Measurements from ENCODE around the gene DDX25. TPM values are rescaled to one million over a fixed set of nuclear protein-coding genes. Genes with fewer than 3 reads are reported as not detected.

The DDX25 gene
- total RNA-seq, 2 donors from 2014 or later: 9.5 TPM; not detected in 1

DNA sequence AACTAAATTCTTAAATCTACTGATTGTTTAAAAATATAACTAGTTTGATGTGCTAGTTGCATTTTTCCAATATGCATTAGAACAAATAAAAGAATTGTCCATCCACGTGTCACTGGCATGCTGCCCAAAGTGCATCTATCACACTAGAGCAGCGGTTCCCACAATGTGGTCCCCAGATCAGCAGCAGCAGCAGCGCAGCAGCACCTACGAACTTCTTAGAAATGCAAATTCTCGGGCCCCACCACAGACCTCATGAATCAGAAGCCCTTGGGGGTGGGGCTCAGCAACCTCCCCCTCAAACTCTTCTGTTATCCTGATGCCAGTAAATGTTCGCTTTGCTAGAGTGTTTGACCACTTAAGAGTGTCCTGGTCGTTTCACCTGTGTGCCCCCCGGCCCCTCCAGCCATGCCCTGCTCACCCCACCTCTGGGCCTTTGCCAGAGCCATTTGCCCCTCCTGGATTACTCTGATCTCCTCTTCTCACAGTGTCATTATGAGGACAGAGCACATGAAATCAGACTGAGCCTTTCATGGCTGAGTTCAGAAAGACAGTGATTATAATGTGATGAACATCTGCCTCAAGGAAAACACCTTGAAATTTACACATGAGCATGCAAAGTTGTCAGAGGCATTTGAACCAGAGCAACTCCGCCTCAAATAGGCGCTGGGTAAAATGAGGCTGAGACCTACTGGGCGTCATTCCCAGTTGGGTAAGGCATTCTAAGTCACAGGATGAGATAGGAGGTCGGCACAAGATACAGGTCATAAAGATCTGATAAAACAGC lies 28.9 kb downstream of the DDX25 start:
- Histone ChIP-seq H3K9me3 (no peaks in the 10 kb centered on the region), H3K27ac (no peak overlapping the region), H3K4me1 (replicated peaks) (no peaks in the 10 kb centered on the region), H3K36me3 (no peaks in the 10 kb centered on the region), H3K27me3 (replicated peaks; ENCODE audit: insufficient read depth) (no peaks in the 10 kb centered on the region), H3K4me3 (no peak overlapping the region)
- intact Hi-C loops (cut with DNase I): no loop called here
- 77% methylated on average over 12 of the region's 12 CpGs for WGBS
- no peak for TF ChIP-seq POLR2AphosphoS5 (IDR thresholded peaks at IDR 0.05)
- no peak for TF ChIP-seq POLR2A (IDR thresholded peaks at IDR 0.05)
- TF ChIP-seq, protein P1, sequence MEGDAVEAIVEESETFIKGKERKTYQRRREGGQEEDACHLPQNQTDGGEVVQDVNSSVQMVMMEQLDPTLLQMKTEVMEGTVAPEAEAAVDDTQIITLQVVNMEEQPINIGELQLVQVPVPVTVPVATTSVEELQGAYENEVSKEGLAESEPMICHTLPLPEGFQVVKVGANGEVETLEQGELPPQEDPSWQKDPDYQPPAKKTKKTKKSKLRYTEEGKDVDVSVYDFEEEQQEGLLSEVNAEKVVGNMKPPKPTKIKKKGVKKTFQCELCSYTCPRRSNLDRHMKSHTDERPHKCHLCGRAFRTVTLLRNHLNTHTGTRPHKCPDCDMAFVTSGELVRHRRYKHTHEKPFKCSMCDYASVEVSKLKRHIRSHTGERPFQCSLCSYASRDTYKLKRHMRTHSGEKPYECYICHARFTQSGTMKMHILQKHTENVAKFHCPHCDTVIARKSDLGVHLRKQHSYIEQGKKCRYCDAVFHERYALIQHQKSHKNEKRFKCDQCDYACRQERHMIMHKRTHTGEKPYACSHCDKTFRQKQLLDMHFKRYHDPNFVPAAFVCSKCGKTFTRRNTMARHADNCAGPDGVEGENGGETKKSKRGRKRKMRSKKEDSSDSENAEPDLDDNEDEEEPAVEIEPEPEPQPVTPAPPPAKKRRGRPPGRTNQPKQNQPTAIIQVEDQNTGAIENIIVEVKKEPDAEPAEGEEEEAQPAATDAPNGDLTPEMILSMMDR (IDR thresholded peaks at IDR 0.05): no peak
- DNase-seq (ENCODE audit: low spot score): no peak

DNA sequence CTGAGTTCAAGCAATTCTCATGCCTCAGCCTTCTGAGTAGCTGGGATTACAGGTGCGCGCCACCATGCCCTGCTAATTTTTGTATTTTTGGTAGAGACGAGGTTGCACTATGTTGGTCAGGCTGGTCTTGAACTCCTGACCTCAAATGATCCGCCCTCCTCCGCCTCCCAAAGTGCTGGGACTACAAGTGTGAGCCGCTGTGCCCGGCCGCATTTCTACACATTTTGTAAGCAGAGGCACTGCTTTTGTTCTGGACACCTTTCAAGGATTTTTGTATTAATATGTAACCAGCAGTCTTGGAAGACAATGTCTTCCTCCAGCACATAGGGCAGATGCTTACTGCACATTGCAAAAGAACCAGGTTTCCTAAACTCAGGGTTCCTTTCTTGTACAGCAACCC lies 30.2 kb downstream of the DDX25 start:
- Histone ChIP-seq H3K27ac (no peak overlapping the region), H3K4me1 (replicated peaks) (no peaks in the 10 kb centered on the region), H3K4me3 (no peak overlapping the region), H3K36me3 (no peaks in the 10 kb centered on the region), H3K27me3 (replicated peaks; ENCODE audit: insufficient read depth) (no peaks in the 10 kb centered on the region), H3K9me3 (no peaks in the 10 kb centered on the region)
- intact Hi-C loops (cut with DNase I): no loop called here
- 95% methylated on average over 8 of the region's 8 CpGs for WGBS
- no peak for TF ChIP-seq POLR2AphosphoS5 (IDR thresholded peaks at IDR 0.05)
- TF ChIP-seq, protein P1 (IDR thresholded peaks at IDR 0.05): no peak
- TF ChIP-seq POLR2A (IDR thresholded peaks at IDR 0.05): no peak
- no peak for DNase-seq (ENCODE audit: low spot score)

DNA sequence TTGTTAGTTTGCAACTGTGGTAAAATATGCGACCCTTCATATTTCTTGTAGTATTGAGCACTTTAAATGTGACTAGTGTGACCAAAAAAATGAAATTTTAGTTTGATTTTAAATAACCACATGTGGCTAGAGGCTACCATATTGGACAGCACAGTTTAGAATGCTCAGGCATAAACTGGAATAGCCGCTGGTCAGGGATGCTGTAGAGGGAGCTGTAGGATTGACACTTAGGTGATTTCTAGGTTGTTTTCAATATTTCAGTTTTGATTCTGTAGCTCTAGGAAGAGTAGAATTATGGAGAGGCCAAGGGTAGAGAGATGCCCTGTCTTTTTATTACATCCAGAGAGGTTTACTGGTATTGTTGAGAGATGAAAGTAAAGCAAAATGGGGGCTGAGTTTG lies 30.7 kb downstream of the DDX25 start:
- 96% methylated on average over 2 of the region's 2 CpGs for WGBS
- H3K36me3 ChIP-seq: no peaks in the 10 kb centered on the region
- no peaks in the 10 kb centered on the region for H3K9me3 ChIP-seq
- no peaks in the 10 kb centered on the region for H3K4me1 ChIP-seq (replicated peaks)
- TF ChIP-seq POLR2AphosphoS5 (IDR thresholded peaks at IDR 0.05) (no peak), POLR2A (IDR thresholded peaks at IDR 0.05) (no peak)
- TF ChIP-seq, protein P1 (IDR thresholded peaks at IDR 0.05): no peak
- intact Hi-C loops (cut with DNase I): no loop called here
- H3K4me3 ChIP-seq: no peak overlapping the region
- no peak for DNase-seq (ENCODE audit: low spot score)
- no peaks in the 10 kb centered on the region for H3K27me3 ChIP-seq (replicated peaks; ENCODE audit: insufficient read depth)
- H3K27ac ChIP-seq: no peak overlapping the region

DNA sequence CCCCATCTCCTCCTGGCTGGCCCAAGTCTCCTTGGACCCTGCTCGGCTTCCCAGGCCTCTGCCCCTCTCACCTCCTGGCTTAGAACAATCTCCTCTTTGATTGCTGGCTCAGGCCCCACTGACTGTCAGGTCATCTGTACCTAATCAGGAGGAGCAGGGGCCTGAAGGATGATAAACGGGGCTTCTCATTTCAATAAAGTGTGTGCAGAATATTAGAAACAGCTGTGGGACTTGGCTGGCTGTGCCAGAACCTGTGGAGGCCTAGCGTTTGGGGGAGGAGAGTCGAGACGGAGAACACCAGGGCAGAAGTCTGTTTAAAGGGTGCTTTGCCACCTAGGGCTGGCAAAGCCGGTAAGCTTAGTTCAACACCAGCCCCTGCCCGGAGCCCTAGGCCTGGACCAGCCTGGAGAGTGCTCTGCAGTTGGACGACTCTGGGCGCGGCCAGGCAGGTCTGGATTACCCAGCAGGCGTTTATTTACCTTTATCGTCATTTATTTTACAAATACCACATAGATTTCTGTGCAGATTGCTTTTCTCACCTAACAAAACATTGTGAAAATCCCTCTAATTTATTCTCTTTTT lies 31.4 kb downstream of the DDX25 start:
- intact Hi-C loops (cut with DNase I): no loop called here
- Histone ChIP-seq H3K4me1 (replicated peaks) (no peaks in the 10 kb centered on the region), H3K27me3 (replicated peaks; ENCODE audit: insufficient read depth) (no peaks in the 10 kb centered on the region), H3K9me3 (no peaks in the 10 kb centered on the region), H3K27ac (no peak overlapping the region), H3K4me3 (no peak overlapping the region), H3K36me3 (no peaks in the 10 kb centered on the region)
- DNase-seq (ENCODE audit: low spot score): no peak
- TF ChIP-seq POLR2A (IDR thresholded peaks at IDR 0.05) (no peak), POLR2AphosphoS5 (IDR thresholded peaks at IDR 0.05) (no peak)
- TF ChIP-seq, protein P1 (IDR thresholded peaks at IDR 0.05): no peak
- WGBS: 54% methylated on average over 12 of the region's 12 CpGs

DNA sequence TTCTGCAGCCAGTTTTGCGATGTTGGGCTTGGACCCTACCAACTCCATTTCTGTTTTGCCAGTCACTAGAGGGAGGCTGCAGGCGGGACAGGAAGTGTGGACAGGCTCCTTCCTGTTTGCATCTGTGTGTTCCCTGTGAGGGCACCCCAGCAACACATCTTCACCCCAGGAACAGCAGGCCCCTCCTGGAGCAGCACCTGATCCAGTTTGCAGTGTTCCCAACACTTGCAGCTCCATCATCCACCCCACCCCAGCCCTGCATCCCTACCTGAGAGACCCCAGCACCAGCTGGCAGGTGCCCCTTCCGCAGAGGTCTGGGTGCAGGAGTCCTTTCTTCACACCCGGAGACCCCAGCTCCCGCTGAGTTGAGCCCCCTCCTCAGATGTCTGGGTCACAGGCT lies 34.1 kb downstream of the DDX25 start:
- intact Hi-C loops (cut with DNase I): no loop called here
- Histone ChIP-seq H3K27ac (no peak overlapping the region), H3K4me1 (replicated peaks) (no peaks in the 10 kb centered on the region), H3K36me3 (no peaks in the 10 kb centered on the region), H3K4me3 (no peak overlapping the region), H3K27me3 (replicated peaks; ENCODE audit: insufficient read depth) (no peaks in the 10 kb centered on the region), H3K9me3 (no peaks in the 10 kb centered on the region)
- 91% methylated on average over 5 of the region's 5 CpGs for WGBS
- DNase-seq (ENCODE audit: low spot score): no peak
- TF ChIP-seq POLR2A (IDR thresholded peaks at IDR 0.05) (no peak), POLR2AphosphoS5 (IDR thresholded peaks at IDR 0.05) (no peak)
- TF ChIP-seq, protein P1 (IDR thresholded peaks at IDR 0.05): no peak
